CD8-positive, alpha-beta memory T cell (primary cell): ENCODE results near the gene SRGAP1. TPM values are rescaled to one million over a fixed set of nuclear protein-coding genes. Genes with fewer than 3 reads are reported as not detected.

Experiments used
- CTCF ChIA-PET: fragments of 350-600 bp; sonication (Branson Sonifier 250); formaldehyde crosslinking; loops from one replicate; lab custom pipeline; 2021; ENCODE audit warnings: antibody characterized with exemption; lab: Charles Lee
- POLR2A ChIA-PET: fragments of 350-600 bp; sonication (Branson Sonifier 250); formaldehyde crosslinking; loops from one replicate; lab custom pipeline; 2021; ENCODE audit warnings: antibody characterized with exemption; lab: Charles Lee
- DNase-seq, 5 donors: peaks; one replicate each; pipeline versions ENCODE4 v3.0.0 to v3.0.0-alpha.2; 2020 to 2022; ENCODE audit warnings: mixed read lengths in 1 of 5
- H3K27ac ChIP-seq: one replicate; pipeline ENCODE4 v1.7.0; 2013; ENCODE audit warnings: low read depth, mild to moderate bottlenecking, low read length, moderate library complexity
- H3K27me3 ChIP-seq: 2 replicates; pipeline ENCODE4 v1.7.0; 2013; ENCODE audit warnings: low read length, mild to moderate bottlenecking; ENCODE audit not compliant: insufficient read depth, poor library complexity, severe bottlenecking
- H3K36me3 ChIP-seq: 2 replicates; pipeline ENCODE4 v1.7.0; 2013; ENCODE audit warnings: mild to moderate bottlenecking, low read length, moderate library complexity; ENCODE audit not compliant: insufficient read depth
- H3K4me1 ChIP-seq: 2 replicates; pipeline ENCODE4 v1.7.0; 2013; ENCODE audit warnings: mild to moderate bottlenecking, low read length, moderate library complexity; ENCODE audit not compliant: insufficient read depth
- H3K4me3 ChIP-seq: 2 replicates; pipeline ENCODE4 v1.7.0; 2013; ENCODE audit warnings: mild to moderate bottlenecking, low read length
- H3K9me3 ChIP-seq: 2 replicates; pipeline ENCODE4 v1.7.0; 2013; ENCODE audit warnings: mild to moderate bottlenecking, low read length
- H3K27ac Mint-ChIP-seq, 8 donors: one replicate each; pipeline ENCODE4 v1.8.0; 2020 to 2021; ENCODE audit warnings: mixed read lengths in 8 of 8, mild to moderate bottlenecking in 6 of 8, inconsistent platforms in 3 of 8, moderate library complexity in 3 of 8
- H3K27me3 Mint-ChIP-seq, 2 donors: one replicate each; pipeline ENCODE4 v1.8.0; 2020 to 2021; ENCODE audit warnings: mixed read lengths in 2 of 2, mild to moderate bottlenecking in 1 of 2, moderate library complexity in 1 of 2
- H3K36me3 Mint-ChIP-seq, 3 donors: one replicate each; pipeline ENCODE4 v1.8.0; 2020 to 2021; ENCODE audit warnings: mixed read lengths in 3 of 3, inconsistent platforms in 1 of 3, mild to moderate bottlenecking in 1 of 3
- H3K4me1 Mint-ChIP-seq, 3 donors: one replicate each; pipeline ENCODE4 v1.8.0; 2020 to 2021; ENCODE audit warnings: mixed read lengths in 3 of 3, inconsistent platforms in 1 of 3, mild to moderate bottlenecking in 1 of 3
- H3K4me3 Mint-ChIP-seq, 7 donors: one replicate each; pipeline ENCODE4 v1.8.0; 2020 to 2021; ENCODE audit warnings: mixed read lengths in 7 of 7, mild to moderate bottlenecking in 6 of 7, moderate library complexity in 4 of 7, inconsistent platforms in 2 of 7
- H3K9me3 Mint-ChIP-seq, 5 donors: one replicate each; pipeline ENCODE4 v1.8.0; 2020 to 2022; ENCODE audit warnings: mixed read lengths in 5 of 5, mild to moderate bottlenecking in 3 of 5, moderate library complexity in 2 of 5, inconsistent platforms in 1 of 5
- polyA plus RNA-seq: library from polyadenylated mRNA; unstranded; fragments of 300-500 nt; fragmentation: Illumina TruSeq; gene quantifications from one replicate; pipeline ENCODE4 v1.2.3, GENCODE V29; 2021
- total RNA-seq, 2 experiments: library from RNA; stranded (reverse); gene quantifications; one replicate each; pipeline ENCODE4 v1.2.3, GENCODE V29; 2021

SRGAP1 gene
- total and polyA plus RNA-seq, 3 experiments from 2014 or later: 0.09 to 0.64 (median 0.61) TPM

- Histone ChIP-seq H3K9me3 (no peaks in the 10 kb centered on the region), H3K27ac (no peak overlapping the region), H3K4me3 (no peak overlapping the region), H3K36me3 (no peaks in the 10 kb centered on the region), H3K4me1 (no peaks in the 10 kb centered on the region), H3K27me3 (no peaks in the 10 kb centered on the region)
- Mint-ChIP-seq H3K4me1 (no peaks in the 10 kb centered on the region), H3K36me3 (peaks cover 0 to 12% (median 4%) of the 10 kb centered on the region in 3 donors), H3K27me3 (no peaks in the 10 kb centered on the region), H3K9me3 (peaks cover 0 to 1% (median 0%) of the 10 kb centered on the region in 5 donors), H3K27ac (no peak overlapping the region), H3K4me3 (no peak overlapping the region)
- no peak for DNase-seq
- POLR2A ChIA-PET: no interaction called here
- CTCF ChIA-PET: no interaction called here
Measured at GRCh38 chr12:64170730-64171129, 326.2 kb downstream of the SRGAP1 start.

DNA sequence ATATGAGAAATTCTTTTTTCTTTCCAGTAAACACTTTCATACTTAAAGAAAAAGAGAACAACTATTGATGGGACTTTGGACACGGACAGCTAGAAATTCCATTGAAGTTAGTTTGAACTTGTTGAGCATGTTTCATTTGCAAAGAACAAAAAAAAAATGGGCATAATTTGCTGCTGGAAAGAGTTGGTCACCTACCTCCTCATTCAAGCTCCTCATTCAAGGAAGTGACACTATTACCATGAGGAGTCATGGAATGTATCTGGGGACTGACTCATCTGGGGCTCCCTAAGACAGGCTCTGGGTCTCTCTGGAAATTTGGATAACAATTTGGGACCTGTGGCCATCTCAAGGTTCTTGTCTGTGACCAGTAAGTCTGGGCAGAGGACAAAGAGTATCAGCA, 327.2 kb downstream of the SRGAP1 start:
- Histone ChIP-seq H3K4me1 (no peaks in the 10 kb centered on the region), H3K36me3 (no peaks in the 10 kb centered on the region), H3K4me3 (no peak overlapping the region), H3K27me3 (no peaks in the 10 kb centered on the region), H3K27ac (no peak overlapping the region), H3K9me3 (no peaks in the 10 kb centered on the region)
- POLR2A ChIA-PET: no interaction called here
- H3K27me3 Mint-ChIP-seq: no peaks in the 10 kb centered on the region
- H3K27ac Mint-ChIP-seq: no peak overlapping the region
- CTCF ChIA-PET: no interaction called here
- no peaks in the 10 kb centered on the region for H3K4me1 Mint-ChIP-seq
- H3K4me3 Mint-ChIP-seq: no peak overlapping the region
- DNase-seq: no peak
- H3K9me3 Mint-ChIP-seq: no peaks in the 10 kb centered on the region
- peaks cover 0 to 10% (median 4%) of the 10 kb centered on the region in 3 donors for H3K36me3 Mint-ChIP-seq

DNA sequence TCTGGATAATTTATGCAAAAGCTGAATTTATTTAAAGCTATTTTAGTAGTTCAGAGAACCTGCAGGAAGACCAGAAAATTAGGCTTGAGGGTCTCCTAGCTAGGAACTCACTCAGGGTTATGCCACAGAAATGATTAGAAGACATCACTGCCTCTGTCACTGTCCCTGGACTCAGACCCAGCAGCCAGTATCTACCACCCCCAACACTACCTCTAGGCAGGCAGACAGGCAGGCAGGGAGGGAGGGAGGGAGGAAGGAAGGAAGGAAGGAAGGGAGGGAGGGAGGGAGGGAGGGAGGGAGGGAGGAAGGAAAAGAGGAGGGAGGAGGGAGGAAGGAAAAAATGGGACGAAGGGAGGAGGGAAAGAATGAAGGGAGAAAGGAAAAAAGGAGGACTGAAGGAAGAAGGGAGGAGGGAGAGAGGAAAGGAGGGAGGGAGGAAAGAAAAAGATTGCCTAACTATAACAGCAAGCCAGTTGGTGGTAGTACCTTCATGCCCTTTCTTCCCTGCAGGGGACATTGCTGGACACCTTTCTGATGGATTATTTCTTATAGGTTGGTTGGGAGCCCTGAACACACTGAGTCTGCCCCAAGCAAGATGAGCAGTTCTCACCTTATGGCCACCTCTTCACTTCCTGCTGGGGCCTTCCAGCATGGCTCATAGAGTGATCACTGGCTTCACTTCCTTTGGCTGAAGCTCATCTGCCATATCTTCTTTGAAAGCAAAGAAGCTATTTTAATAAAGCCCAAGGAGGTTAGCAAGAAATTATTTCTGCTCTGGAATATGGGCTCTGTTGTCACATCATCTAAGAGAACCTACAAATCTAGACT, 327.9 kb downstream of the SRGAP1 start:
- H3K36me3 Mint-ChIP-seq: peaks cover 0 to 8% (median 4%) of the 10 kb centered on the region in 3 donors
- ChIA-PET CTCF (no interaction called here), POLR2A (no interaction called here)
- no peaks in the 10 kb centered on the region for H3K9me3 ChIP-seq
- no peaks in the 10 kb centered on the region for H3K9me3 Mint-ChIP-seq
- no peak for DNase-seq
- H3K27ac ChIP-seq: no peak overlapping the region
- H3K27me3 Mint-ChIP-seq: no peaks in the 10 kb centered on the region
- H3K4me3 ChIP-seq: no peak overlapping the region
- H3K36me3 ChIP-seq: no peaks in the 10 kb centered on the region
- no peak overlapping the region for H3K4me3 Mint-ChIP-seq
- H3K27me3 ChIP-seq: no peaks in the 10 kb centered on the region
- no peaks in the 10 kb centered on the region for H3K4me1 ChIP-seq
- H3K4me1 Mint-ChIP-seq: no peaks in the 10 kb centered on the region
- peak overlapping the region in 1 of 8 donors; percentile 38 for H3K27ac Mint-ChIP-seq

DNA sequence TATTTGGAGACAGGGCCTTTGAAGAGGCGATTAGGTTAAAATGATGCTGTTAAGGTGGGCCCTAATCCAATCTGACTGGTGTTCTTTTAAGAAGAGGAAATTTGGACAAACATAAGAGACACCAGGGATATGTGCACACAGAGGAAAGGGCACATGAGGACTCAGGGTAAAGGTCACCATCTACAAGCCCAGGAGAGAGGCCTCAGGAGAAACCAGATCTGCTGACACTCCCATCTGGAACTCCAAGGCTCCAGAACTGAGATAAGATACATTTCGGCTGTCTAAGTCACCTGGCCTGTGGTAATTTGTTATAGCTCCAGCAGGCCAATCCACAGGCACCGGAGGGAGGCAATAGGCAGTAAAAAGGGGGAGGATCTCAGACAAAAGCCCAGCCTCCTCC, 329.0 kb downstream of the SRGAP1 start:
- DNase-seq: no peak
- no peak overlapping the region for H3K4me3 Mint-ChIP-seq
- H3K9me3 Mint-ChIP-seq: no peaks in the 10 kb centered on the region
- no peak overlapping the region for H3K27ac ChIP-seq
- no peaks in the 10 kb centered on the region for H3K4me1 Mint-ChIP-seq
- peaks cover 0 to 4% (median 2%) of the 10 kb centered on the region in 3 donors for H3K36me3 Mint-ChIP-seq
- H3K27me3 ChIP-seq: no peaks in the 10 kb centered on the region
- H3K36me3 ChIP-seq: no peaks in the 10 kb centered on the region
- CTCF ChIA-PET: no interaction called here
- POLR2A ChIA-PET: no interaction called here
- H3K27me3 Mint-ChIP-seq: no peaks in the 10 kb centered on the region
- H3K4me3 ChIP-seq: no peak overlapping the region
- H3K9me3 ChIP-seq: no peaks in the 10 kb centered on the region
- no peak overlapping the region for H3K27ac Mint-ChIP-seq
- H3K4me1 ChIP-seq: no peaks in the 10 kb centered on the region

DNA sequence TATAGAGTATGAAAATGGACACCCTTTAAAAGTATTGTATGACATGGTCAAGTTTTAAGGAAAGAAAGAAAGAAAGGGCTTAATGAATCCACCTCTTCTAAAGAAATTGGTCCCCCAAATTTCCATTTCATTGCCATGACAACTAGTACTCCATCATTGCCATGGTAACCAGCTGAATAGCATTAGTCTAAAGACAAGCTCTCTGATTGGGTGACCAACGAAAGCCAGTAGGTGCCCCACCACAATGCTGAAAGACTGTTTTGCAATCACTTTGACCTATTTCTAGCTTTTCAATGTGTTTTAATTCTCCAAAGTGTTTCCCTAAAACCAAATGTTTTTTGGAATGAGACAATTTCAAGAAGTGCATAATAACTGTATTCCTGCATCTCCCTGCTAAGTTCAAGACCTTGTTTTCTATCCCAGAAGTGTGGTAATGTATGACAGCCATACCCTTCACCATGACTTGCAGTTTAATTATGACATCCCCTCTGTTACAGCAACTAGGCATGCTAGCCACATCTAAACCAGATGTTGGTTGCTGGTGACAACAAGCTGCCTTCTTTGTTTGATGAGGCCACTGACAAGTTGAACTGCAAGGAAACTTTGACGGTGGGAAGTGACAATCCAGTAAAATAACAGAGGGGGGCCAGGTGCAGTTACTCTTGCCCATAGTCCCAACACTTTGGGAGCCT, 330.9 kb downstream of the SRGAP1 start:
- DNase-seq: no peak
- no peak overlapping the region for H3K27ac Mint-ChIP-seq
- no peaks in the 10 kb centered on the region for H3K27me3 Mint-ChIP-seq

DNA sequence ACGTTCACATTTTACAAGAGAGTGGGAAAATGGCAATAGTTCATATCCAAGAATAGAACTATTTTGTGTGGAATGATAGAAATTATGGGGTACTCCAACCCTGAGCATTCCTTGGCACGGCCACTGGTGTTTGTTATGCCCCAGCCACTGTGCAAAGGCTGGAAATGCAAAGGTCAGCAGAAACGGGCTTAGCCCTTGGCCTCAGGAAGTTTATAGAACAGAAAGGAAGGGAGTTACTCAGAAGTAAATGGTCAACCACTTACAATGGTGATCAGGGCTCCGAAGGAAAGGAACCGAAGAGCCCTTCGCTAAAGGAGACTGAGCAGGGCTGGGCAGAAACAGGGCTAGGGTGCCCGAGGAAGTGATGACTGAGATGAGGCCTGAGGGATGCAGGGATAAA, 332.5 kb downstream of the SRGAP1 start:
- Histone ChIP-seq H3K27ac (no peak overlapping the region), H3K4me3 (no peak overlapping the region), H3K27me3 (no peaks in the 10 kb centered on the region), H3K36me3 (no peaks in the 10 kb centered on the region), H3K9me3 (no peaks in the 10 kb centered on the region), H3K4me1 (no peaks in the 10 kb centered on the region)
- Mint-ChIP-seq H3K27me3 (no peaks in the 10 kb centered on the region), H3K36me3 (peaks cover 0 to 4% (median 0%) of the 10 kb centered on the region in 3 donors), H3K9me3 (no peaks in the 10 kb centered on the region), H3K27ac (no peak overlapping the region), H3K4me1 (no peaks in the 10 kb centered on the region), H3K4me3 (no peak overlapping the region)
- ChIA-PET POLR2A (no interaction called here), CTCF (no interaction called here)
- DNase-seq: no peak

More for the DNA sequence above, 330.9 kb downstream of the SRGAP1 start:
- H3K4me1 Mint-ChIP-seq: no peaks in the 10 kb centered on the region
- CTCF ChIA-PET: no interaction called here
- POLR2A ChIA-PET: no interaction called here
- H3K36me3 Mint-ChIP-seq: peaks cover 0 to 4% (median 0%) of the 10 kb centered on the region in 3 donors
- no peaks in the 10 kb centered on the region for H3K9me3 Mint-ChIP-seq
- Histone ChIP-seq H3K27me3 (no peaks in the 10 kb centered on the region), H3K36me3 (no peaks in the 10 kb centered on the region), H3K9me3 (no peaks in the 10 kb centered on the region), H3K4me3 (no peak overlapping the region), H3K4me1 (no peaks in the 10 kb centered on the region), H3K27ac (no peak overlapping the region)
- no peak overlapping the region for H3K4me3 Mint-ChIP-seq

DNA sequence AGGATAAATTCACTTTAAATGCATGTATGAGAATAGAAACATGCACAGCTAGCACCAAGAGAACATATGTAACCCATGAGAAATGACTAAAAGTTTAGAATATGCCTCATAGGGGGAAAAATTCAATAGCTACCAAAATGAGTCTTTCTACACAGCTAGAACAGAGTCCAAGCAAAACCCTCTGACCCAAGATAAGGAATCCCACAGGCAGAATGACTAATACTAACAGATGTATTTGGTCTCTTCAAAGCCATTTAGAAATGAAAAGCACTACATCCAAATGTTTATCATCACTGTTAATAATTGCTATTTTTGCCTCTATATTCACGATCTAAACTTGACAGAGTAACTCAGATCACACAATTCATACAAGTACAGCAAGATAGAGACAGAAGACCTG, 333.6 kb downstream of the SRGAP1 start:
- Mint-ChIP-seq H3K9me3 (no peaks in the 10 kb centered on the region), H3K4me1 (no peaks in the 10 kb centered on the region), H3K27me3 (no peaks in the 10 kb centered on the region), H3K4me3 (no peak overlapping the region), H3K27ac (no peak overlapping the region), H3K36me3 (peaks cover 0 to 5% (median 3%) of the 10 kb centered on the region in 3 donors)
- Histone ChIP-seq H3K4me3 (no peak overlapping the region), H3K9me3 (no peaks in the 10 kb centered on the region), H3K27me3 (no peaks in the 10 kb centered on the region), H3K4me1 (no peaks in the 10 kb centered on the region), H3K27ac (no peak overlapping the region), H3K36me3 (no peaks in the 10 kb centered on the region)
- DNase-seq: no peak
- ChIA-PET CTCF (no interaction called here), POLR2A (no interaction called here)

DNA sequence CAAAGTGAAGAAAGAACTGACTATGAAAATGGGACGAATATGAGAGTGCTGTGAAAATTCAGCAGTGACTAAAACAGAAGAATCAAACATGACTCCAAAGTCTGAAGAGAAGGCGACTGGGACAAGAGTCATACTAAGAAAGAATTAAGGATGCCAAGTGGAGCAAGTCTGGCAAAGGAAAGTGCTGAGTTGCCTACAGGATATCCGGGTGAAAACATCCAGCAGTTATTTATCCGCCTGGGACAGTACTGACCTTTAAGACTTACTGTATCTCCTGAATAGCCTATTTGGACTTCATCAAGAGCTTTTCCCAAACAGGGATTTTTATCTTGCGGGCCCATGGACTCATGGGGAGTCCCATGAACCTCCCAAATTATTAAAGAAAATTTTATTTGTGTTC, 336.5 kb downstream of the SRGAP1 start:
- H3K27ac ChIP-seq: no peak overlapping the region
- POLR2A ChIA-PET: no interaction called here
- H3K27me3 Mint-ChIP-seq: no peaks in the 10 kb centered on the region
- H3K4me1 Mint-ChIP-seq: no peaks in the 10 kb centered on the region
- no peak overlapping the region for H3K4me3 ChIP-seq
- no peak for DNase-seq
- no peaks in the 10 kb centered on the region for H3K9me3 Mint-ChIP-seq
- no peaks in the 10 kb centered on the region for H3K27me3 ChIP-seq
- no peak overlapping the region for H3K27ac Mint-ChIP-seq
- no peaks in the 10 kb centered on the region for H3K4me1 ChIP-seq
- peaks cover 1 to 21% (median 5%) of the 10 kb centered on the region in 3 donors for H3K36me3 Mint-ChIP-seq
- CTCF ChIA-PET: no interaction called here
- H3K9me3 ChIP-seq: no peaks in the 10 kb centered on the region
- no peaks in the 10 kb centered on the region for H3K36me3 ChIP-seq
- no peak overlapping the region for H3K4me3 Mint-ChIP-seq
